H1 (cell line): ENCODE data around the gene POLR3E.

Experiments
- CHD2 ChIP-seq: IDR thresholded peaks from 2 replicates; pipeline ENCODE4 v1.6.1; 2012; ENCODE audit warnings: low read length, improper control_type of control experiment
- EP300 ChIP-seq, 2 experiments: IDR thresholded peaks; 1 replicate in 1 of 2; 2 replicates in 1 of 2; pipeline ENCODE4 v1.6.1; 2011 to 2012; ENCODE audit warnings: low read depth in 2 of 2, low read length in 2 of 2, mild to moderate bottlenecking in 2 of 2, borderline replicate concordance in 1 of 2, inconsistent platforms in 1 of 2, moderate library complexity in 1 of 2
- JUN ChIP-seq: IDR thresholded peaks from 2 replicates; pipeline ENCODE4 v1.6.1; 2011; ENCODE audit warnings: low read depth, mild to moderate bottlenecking, improper control_type of control experiment, low read length
- JUND ChIP-seq: IDR thresholded peaks from 2 replicates; pipeline ENCODE4 v1.6.1; 2011; ENCODE audit warnings: mild to moderate bottlenecking, improper control_type of control experiment, low read length
- KDM1A ChIP-seq: fragments of 200-600, 300-600 bp; sonication (generic); IDR thresholded peaks from 2 replicates; pipeline ENCODE4 v1.7.1; 2016; ENCODE audit warnings: mild to moderate bottlenecking, low read length, borderline replicate concordance
- RBBP5 ChIP-seq: IDR thresholded peaks from 2 replicates; pipeline ENCODE4 v1.7.1; 2012; ENCODE audit warnings: low read depth, mild to moderate bottlenecking, inconsistent platforms, low read length, moderate library complexity, borderline replicate concordance
- SP1 ChIP-seq: IDR thresholded peaks from 2 replicates; pipeline ENCODE4 v1.6.1; 2011; ENCODE audit warnings: low read depth, low read length
- TF ChIP-seq, protein P1 (sequence below), 3 experiments: IDR thresholded peaks; 1 replicate in 2 of 3; 2 replicates in 1 of 3; pipeline versions ENCODE4 v1.5.1 to v1.6.1; 2011; ENCODE audit warnings: low read length in 3 of 3, mild to moderate bottlenecking in 3 of 3, inconsistent platforms in 2 of 3, low read depth in 1 of 3, moderate library complexity in 1 of 3; ENCODE audit not compliant: insufficient read depth in 1 of 3; ENCODE audit errors: control extremely low read depth in 1 of 3
- TF ChIP-seq, protein P2 (sequence below): IDR thresholded peaks from 2 replicates; pipeline ENCODE4 v1.6.1; 2012; ENCODE audit warnings: inconsistent platforms

GRCh38 chr16:22267764-22268163, 29.4 kb upstream of the POLR3E start:
- TF ChIP-seq EP300 (IDR thresholded peaks at IDR 0.05; ENCODE audit: borderline replicate concordance in 1 of 2, low read depth in 2 of 2, low read length in 2 of 2), result no peak
- TF ChIP-seq, protein P1, sequence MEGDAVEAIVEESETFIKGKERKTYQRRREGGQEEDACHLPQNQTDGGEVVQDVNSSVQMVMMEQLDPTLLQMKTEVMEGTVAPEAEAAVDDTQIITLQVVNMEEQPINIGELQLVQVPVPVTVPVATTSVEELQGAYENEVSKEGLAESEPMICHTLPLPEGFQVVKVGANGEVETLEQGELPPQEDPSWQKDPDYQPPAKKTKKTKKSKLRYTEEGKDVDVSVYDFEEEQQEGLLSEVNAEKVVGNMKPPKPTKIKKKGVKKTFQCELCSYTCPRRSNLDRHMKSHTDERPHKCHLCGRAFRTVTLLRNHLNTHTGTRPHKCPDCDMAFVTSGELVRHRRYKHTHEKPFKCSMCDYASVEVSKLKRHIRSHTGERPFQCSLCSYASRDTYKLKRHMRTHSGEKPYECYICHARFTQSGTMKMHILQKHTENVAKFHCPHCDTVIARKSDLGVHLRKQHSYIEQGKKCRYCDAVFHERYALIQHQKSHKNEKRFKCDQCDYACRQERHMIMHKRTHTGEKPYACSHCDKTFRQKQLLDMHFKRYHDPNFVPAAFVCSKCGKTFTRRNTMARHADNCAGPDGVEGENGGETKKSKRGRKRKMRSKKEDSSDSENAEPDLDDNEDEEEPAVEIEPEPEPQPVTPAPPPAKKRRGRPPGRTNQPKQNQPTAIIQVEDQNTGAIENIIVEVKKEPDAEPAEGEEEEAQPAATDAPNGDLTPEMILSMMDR (IDR thresholded peaks at IDR 0.05; ENCODE audit: control extremely low read depth in 1 of 3, insufficient read depth in 1 of 3, low read depth in 1 of 3, low read length in 3 of 3), result no peak
- no peak for TF ChIP-seq JUN
- TF ChIP-seq, protein P2, sequence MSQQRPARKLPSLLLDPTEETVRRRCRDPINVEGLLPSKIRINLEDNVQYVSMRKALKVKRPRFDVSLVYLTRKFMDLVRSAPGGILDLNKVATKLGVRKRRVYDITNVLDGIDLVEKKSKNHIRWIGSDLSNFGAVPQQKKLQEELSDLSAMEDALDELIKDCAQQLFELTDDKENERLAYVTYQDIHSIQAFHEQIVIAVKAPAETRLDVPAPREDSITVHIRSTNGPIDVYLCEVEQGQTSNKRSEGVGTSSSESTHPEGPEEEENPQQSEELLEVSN, result no peak
- TF ChIP-seq KDM1A, result no peak
- TF ChIP-seq CHD2, result no peak
- TF ChIP-seq JUND, result no peak
- TF ChIP-seq SP1, result no peak
- TF ChIP-seq RBBP5, result no peak
